NCI-H524 treated with DMSO at 0.1 percent for 48 hours (cell line): ENCODE measurements around the gene MYT1.

Experiments
- DNase-seq: peaks from one replicate; lab custom pipeline; 2025; lab: John Stamatoyannopoulos, UW

The MYT1 gene

GRCh38 chr20:64155258-64156135 is 8.8 kb upstream of the MYT1 start:
- DNase-seq, result peak; percentile 31

- DNase-seq, result no peak
Observed at GRCh38 chr20:64156136-64156885, 7.9 kb upstream of the MYT1 start.

GRCh38 chr20:64156886-64157875 is 7.1 kb upstream of the MYT1 start:
- no peak for DNase-seq

- no peak for DNase-seq
Observed at GRCh38 chr20:64157878-64158277, 6.4 kb upstream of the MYT1 start.

- no peak for DNase-seq
Observed at GRCh38 chr20:64158346-64159285, 5.6 kb upstream of the MYT1 start.

- DNase-seq, result no peak
Observed at GRCh38 chr20:64159286-64159680, 5.0 kb upstream of the MYT1 start.

- DNase-seq, result no peak
Observed at GRCh38 chr20:64159711-64160110, 4.5 kb upstream of the MYT1 start.

GRCh38 chr20:64160118-64160517 is 4.1 kb upstream of the MYT1 start:
- DNase-seq, result no peak

GRCh38 chr20:64160526-64161355 is 3.5 kb upstream of the MYT1 start:
- DNase-seq, result peak; percentile 60

GRCh38 chr20:64161356-64162238 is 2.7 kb upstream of the MYT1 start:
- no peak for DNase-seq

GRCh38 chr20:64162239-64162910 is 1.9 kb upstream of the MYT1 start:
- no peak for DNase-seq

GRCh38 chr20:64163776-64164122 is 503 bp upstream of the MYT1 start:
- no peak for DNase-seq

- peak; percentile 66 for DNase-seq
Observed at GRCh38 chr20:64165866-64166600, 1.8 kb downstream of the MYT1 start.

- DNase-seq, result no peak
Observed at GRCh38 chr20:64166721-64167615, 2.7 kb downstream of the MYT1 start.

- no peak for DNase-seq
Observed at GRCh38 chr20:64167676-64168075, 3.4 kb downstream of the MYT1 start.

GRCh38 chr20:64168381-64169090 is 4.3 kb downstream of the MYT1 start:
- DNase-seq, result peak; percentile 46
